Karpas-422 (cell line): Measurements from ENCODE around the gene DCP2. TPM values are rescaled to one million over a fixed set of nuclear protein-coding genes. Genes with fewer than 3 reads are reported as not detected.

Experiments used
- DNase-seq: peaks from one replicate; pipeline ENCODE4 v3.0.0-alpha.2; 2015
- H2AFZ ChIP-seq: fragments of 200-600 bp; sonication (generic); 2 replicates; pipeline ENCODE4 v1.6.1; 2014; ENCODE audit warnings: antibody characterized with exemption, low read length, mixed read lengths
- H3K27ac ChIP-seq: fragments of 200-600 bp; sonication (generic); 2 replicates; pipeline ENCODE4 v1.5.1; 2014; ENCODE audit warnings: mild to moderate bottlenecking, low read length, moderate library complexity
- H3K27me3 ChIP-seq: fragments of 200-600 bp; sonication (generic); 2 replicates; pipeline ENCODE4 v1.6.1; 2014; ENCODE audit warnings: low read length, mixed read lengths
- H3K36me3 ChIP-seq: fragments of 200-600 bp; sonication (generic); 2 replicates; pipeline ENCODE4 v1.6.1; 2014; ENCODE audit warnings: low read length, mixed read lengths; ENCODE audit not compliant: insufficient read depth
- H3K4me1 ChIP-seq: fragments of 200-600 bp; sonication (generic); 2 replicates; pipeline ENCODE4 v1.6.1; 2014; ENCODE audit warnings: mild to moderate bottlenecking, low read length, mixed read lengths
- H3K4me2 ChIP-seq: fragments of 200-600 bp; sonication (generic); 2 replicates; pipeline ENCODE4 v1.6.1; 2014; ENCODE audit warnings: low read length, low read depth, mild to moderate bottlenecking; ENCODE audit not compliant: poor library complexity, severe bottlenecking
- H3K4me3 ChIP-seq: fragments of 200-600 bp; sonication (generic); 2 replicates; pipeline ENCODE4 v1.5.1; 2014; ENCODE audit warnings: mild to moderate bottlenecking, antibody characterized with exemption, low read length, mixed read lengths
- H3K79me2 ChIP-seq: fragments of 200-600 bp; sonication (generic); 2 replicates; pipeline ENCODE4 v1.6.1; 2014; ENCODE audit warnings: mild to moderate bottlenecking, low read length, mixed read lengths
- H3K9ac ChIP-seq: fragments of 200-600 bp; sonication (generic); 2 replicates; pipeline ENCODE4 v1.6.0; 2014; ENCODE audit warnings: low read length
- H3K9me2 ChIP-seq: fragments of 200-600 bp; sonication (generic), shearing (Covaris generic); replicated peaks from 2 replicates; pipeline ENCODE4 v1.6.0; 2014; ENCODE audit warnings: mild to moderate bottlenecking, low read length, moderate library complexity; ENCODE audit not compliant: insufficient read depth
- H3K9me3 ChIP-seq: fragments of 300-700, 200-600 bp; sonication (generic); 2 replicates; pipeline ENCODE4 v1.6.1; 2014; ENCODE audit warnings: low read length, mixed read lengths
- H4K20me1 ChIP-seq: fragments of 200-600 bp; sonication (generic); 2 replicates; pipeline ENCODE4 v1.6.1; 2014; ENCODE audit warnings: mild to moderate bottlenecking, antibody characterized with exemption, low read length, low read depth; ENCODE audit not compliant: insufficient read depth
- total RNA-seq: library from RNA; depleted of rRNA; stranded (reverse); fragments of >200 nt; shearing (Covaris generic); gene quantifications from 2 replicates; pipeline ENCODE4 v1.2.3, GENCODE V29; 2014; ENCODE audit warnings: low replicate concordance; rRNA removed

DCP2 gene
- 74.2 and 128 TPM in 2 replicates for total RNA-seq

DNA sequence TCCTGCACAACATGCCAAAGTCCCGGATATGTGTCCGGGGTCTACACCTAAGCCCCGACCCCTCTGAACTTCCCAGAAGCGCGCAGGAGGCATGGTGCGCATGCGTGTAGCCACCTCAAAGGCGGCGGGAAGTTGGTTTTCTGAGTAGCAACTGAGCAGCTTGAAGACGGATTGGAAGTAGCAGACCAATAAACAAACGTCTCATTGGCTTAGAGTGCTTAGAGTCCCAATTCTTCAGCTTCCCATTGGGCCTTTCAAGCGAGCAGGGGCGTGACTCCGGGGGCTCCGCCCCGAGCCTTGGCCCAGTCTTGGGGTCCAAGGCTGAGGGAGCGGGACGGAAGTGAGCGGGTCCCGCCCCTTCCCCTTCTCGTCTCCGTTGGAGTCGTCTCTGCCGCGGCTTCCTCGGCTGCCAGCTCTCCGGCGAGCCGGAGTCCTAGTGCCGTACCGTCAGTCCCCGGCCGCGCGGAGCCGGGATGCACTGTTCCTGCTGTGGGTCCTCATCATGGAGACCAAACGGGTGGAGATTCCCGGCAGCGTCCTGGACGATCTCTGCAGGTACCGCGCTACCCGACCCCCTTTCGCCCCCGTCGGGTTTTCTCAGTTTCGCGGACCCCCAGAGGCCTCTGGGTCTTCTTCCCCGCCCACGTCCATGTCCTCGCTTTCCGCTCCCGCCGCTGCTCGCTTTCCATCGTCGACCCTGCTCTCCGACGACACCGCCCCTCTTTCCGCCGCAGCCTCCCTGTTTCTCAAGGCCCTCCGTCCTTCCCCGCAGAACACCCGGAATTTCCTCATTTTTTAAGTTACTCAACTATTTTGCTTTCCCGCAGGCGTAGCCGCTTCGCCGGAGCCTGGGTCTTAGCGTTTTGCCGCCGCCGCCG, at the start of gene DCP2:
Gene DCP2 (plus strand): TSS at position 367 of the 878 bp plus-strand sequence. CDS start 136 bp downstream, at position 503.
- Histone ChIP-seq H3K27ac (peak within 1 kb of the TSS; percentile 75), H3K9me2 (no peaks in the 10 kb centered on the region), H3K4me2 (peak within 1 kb of the TSS; percentile 91), H2AFZ (peak within 1 kb of the TSS; percentile 47; the same call in 1 of the 2 replicates), H3K4me3 (peak within 1 kb of the TSS; percentile 96), H4K20me1 (peaks cover 5% of the 10 kb centered on the region; the same call in 1 of the 2 replicates), H3K9me3 (no peaks in the 10 kb centered on the region), H3K27me3 (no peaks in the 10 kb centered on the region), H3K79me2 (peaks cover 51% of the 10 kb centered on the region), H3K9ac (peak within 1 kb of the TSS; percentile 95), H3K4me1 (peaks cover 37% of the 10 kb centered on the region), H3K36me3 (peaks cover 16% of the 10 kb centered on the region)
- DNase-seq, result peak; percentile 99

- Histone ChIP-seq H3K36me3 (no peaks in the 10 kb centered on the region), H3K4me2 (no peak overlapping the region), H4K20me1 (no peaks in the 10 kb centered on the region), H3K4me1 (peaks cover 26% of the 10 kb centered on the region), H2AFZ (no peak overlapping the region), H3K4me3 (no peak overlapping the region), H3K9me2 (no peaks in the 10 kb centered on the region), H3K9me3 (no peaks in the 10 kb centered on the region), H3K27me3 (no peaks in the 10 kb centered on the region), H3K9ac (no peak overlapping the region), H3K27ac (no peak overlapping the region), H3K79me2 (no peaks in the 10 kb centered on the region)
- no peak for DNase-seq
These were observed 47.1 kb upstream of the DCP2 start for GRCh38 chr5:112929336-112930081.

DNA sequence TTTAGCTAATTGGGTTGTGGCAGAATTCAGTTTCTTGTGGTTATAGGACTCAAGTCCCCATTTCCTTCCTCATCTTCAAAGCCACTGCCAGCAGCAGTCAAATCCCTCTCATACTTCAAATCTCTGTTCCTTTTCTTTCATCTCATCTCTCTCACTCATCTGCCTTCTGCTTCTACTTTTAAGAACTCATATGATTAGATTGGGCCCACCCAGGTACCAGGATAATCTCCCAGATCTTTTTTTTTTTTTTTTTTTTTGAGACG, 46.6 kb upstream of the DCP2 start:
- Histone ChIP-seq H3K4me2 (no peak overlapping the region), H3K9me2 (no peaks in the 10 kb centered on the region), H3K27ac (no peak overlapping the region), H3K9me3 (no peaks in the 10 kb centered on the region), H3K79me2 (no peaks in the 10 kb centered on the region), H3K36me3 (no peaks in the 10 kb centered on the region), H2AFZ (no peak overlapping the region), H4K20me1 (no peaks in the 10 kb centered on the region), H3K9ac (no peak overlapping the region), H3K4me1 (peaks cover 26% of the 10 kb centered on the region), H3K4me3 (no peak overlapping the region), H3K27me3 (no peaks in the 10 kb centered on the region)
- no peak for DNase-seq

DNA sequence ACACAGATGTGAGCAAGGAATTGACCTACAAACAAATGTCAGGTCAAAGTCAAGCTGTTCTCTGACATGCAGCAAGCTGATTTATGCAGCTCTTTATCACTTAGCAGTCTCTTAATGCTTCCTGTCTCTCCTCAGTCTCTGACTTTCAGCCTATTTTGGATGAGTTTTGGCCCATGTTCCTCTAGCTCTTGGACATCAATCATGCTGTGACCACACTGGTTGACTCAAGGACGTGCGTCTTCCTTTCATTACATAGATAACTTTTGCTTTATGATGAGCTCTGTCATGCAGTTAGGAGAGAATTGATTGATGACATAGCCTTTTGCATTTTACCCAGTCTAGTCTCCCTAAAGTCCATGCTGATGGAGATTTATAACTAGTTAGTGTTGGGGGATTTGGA, 45.1 kb upstream of the DCP2 start:
- H3K27ac ChIP-seq, result no peak overlapping the region
- H3K4me1 ChIP-seq, result peaks cover 26% of the 10 kb centered on the region
- H3K4me3 ChIP-seq, result no peak overlapping the region
- H3K4me2 ChIP-seq, result no peak overlapping the region
- no peaks in the 10 kb centered on the region for H3K9me2 ChIP-seq
- H3K9me3 ChIP-seq, result no peaks in the 10 kb centered on the region
- H4K20me1 ChIP-seq, result no peaks in the 10 kb centered on the region
- H2AFZ ChIP-seq, result no peak overlapping the region
- no peaks in the 10 kb centered on the region for H3K36me3 ChIP-seq
- H3K27me3 ChIP-seq, result no peaks in the 10 kb centered on the region
- H3K9ac ChIP-seq, result no peak overlapping the region
- no peaks in the 10 kb centered on the region for H3K79me2 ChIP-seq
- DNase-seq, result no peak

DNA sequence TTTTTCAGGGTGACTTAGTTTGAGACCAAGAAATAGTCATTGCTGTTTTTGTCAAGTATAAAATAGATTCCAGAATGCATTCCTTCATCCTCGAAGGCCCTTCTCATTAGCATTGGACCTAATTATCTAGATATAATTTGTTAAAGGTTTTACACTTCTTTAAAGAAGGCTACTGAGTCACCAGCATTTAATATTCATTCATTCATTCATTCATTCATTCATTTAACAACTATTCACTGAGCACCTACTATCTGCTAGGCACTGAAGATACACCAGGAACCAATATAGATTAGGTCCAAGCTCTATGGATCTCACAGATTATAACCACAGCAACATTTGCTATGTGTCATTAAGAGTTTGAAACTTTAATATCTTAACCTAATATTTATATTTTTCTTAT, 43.5 kb upstream of the DCP2 start:
- Histone ChIP-seq H3K36me3 (no peaks in the 10 kb centered on the region), H3K4me1 (peaks cover 12% of the 10 kb centered on the region), H3K27me3 (no peaks in the 10 kb centered on the region), H3K79me2 (no peaks in the 10 kb centered on the region), H2AFZ (no peak overlapping the region), H3K27ac (no peak overlapping the region), H3K9me3 (no peaks in the 10 kb centered on the region), H3K9ac (no peak overlapping the region), H4K20me1 (no peaks in the 10 kb centered on the region), H3K4me3 (no peak overlapping the region), H3K9me2 (no peaks in the 10 kb centered on the region), H3K4me2 (no peak overlapping the region)
- no peak for DNase-seq

DNA sequence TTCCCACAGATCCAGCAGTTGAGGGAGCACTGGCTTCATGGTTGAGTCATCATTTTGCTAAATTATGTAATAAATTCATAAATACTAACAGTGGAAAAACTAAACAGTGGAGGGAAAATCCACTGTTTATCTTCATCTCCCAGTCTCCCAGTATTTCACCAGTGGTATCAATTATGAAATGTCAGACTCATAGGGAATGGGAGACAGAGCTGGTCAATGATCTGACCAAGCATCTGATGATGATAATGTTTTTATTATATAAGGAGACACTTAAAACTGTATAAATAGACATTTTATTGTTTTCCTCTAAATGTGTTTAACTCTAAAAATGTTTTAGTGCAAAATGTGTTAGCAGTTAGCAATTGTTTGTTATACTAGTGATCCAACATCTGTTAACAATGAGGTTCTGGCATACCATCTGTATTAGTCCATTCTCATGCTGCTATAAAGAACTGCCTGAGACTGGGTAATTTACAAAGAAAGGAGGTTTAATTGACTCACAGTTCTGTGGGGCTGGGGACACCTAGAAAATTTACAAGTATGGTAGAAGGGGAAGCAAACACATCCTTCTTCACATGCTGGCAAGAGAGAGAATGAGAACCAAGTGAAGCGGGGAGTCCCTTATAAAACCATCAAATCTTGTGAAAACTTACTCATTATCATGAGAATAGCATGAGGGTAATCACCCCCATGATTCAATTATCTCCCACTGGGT, 42.8 kb upstream of the DCP2 start:
- no peak for DNase-seq
- Histone ChIP-seq H2AFZ (no peak overlapping the region), H3K9ac (no peak overlapping the region), H3K36me3 (no peaks in the 10 kb centered on the region), H3K9me2 (no peaks in the 10 kb centered on the region), H3K79me2 (no peaks in the 10 kb centered on the region), H3K9me3 (no peaks in the 10 kb centered on the region), H3K27ac (no peak overlapping the region), H3K4me3 (no peak overlapping the region), H3K4me1 (peaks cover 5% of the 10 kb centered on the region), H3K27me3 (no peaks in the 10 kb centered on the region), H4K20me1 (no peaks in the 10 kb centered on the region), H3K4me2 (no peak overlapping the region)

DNA sequence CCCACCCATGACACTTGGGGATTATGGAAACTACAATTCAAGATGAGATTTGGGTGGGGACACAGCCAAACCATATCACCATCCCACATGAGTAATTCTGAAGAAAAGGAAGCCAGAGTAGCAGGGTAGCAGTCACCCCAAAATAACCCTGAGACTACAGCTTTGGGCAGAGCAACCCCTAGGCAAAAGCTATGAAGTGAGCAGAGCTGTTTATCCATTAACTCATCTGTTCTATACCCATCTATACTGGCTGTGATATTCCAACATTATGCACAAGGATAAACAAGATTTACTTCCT, 42.3 kb upstream of the DCP2 start:
- Histone ChIP-seq H3K27ac (no peak overlapping the region), H3K9ac (no peak overlapping the region)

DNA sequence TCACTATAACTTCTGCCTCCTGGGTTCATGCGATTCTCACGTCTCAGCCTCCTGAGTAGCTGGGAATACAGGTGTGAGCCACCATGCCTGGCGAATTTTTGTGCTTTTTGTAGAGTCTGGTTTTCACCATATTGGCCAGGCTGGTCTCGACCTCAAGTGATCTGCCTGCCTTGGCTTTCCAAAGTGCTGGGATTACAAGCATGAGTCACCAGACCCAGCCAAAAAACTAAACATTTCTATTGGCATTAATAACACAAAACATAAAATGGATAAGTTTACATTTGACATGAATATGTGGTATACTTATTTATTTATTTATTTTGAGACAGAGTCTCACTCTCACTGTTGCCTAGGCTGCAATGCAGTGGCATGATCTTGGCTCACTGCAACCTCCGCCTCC, 40.9 kb upstream of the DCP2 start:
- H3K36me3 ChIP-seq, result no peaks in the 10 kb centered on the region
- H3K4me1 ChIP-seq, result no peaks in the 10 kb centered on the region
- H3K9me3 ChIP-seq, result no peaks in the 10 kb centered on the region
- H3K4me3 ChIP-seq, result no peak overlapping the region
- no peaks in the 10 kb centered on the region for H4K20me1 ChIP-seq
- no peak overlapping the region for H3K9ac ChIP-seq
- no peak overlapping the region for H2AFZ ChIP-seq
- no peak overlapping the region for H3K27ac ChIP-seq
- DNase-seq, result no peak
- no peaks in the 10 kb centered on the region for H3K9me2 ChIP-seq
- no peak overlapping the region for H3K4me2 ChIP-seq
- no peaks in the 10 kb centered on the region for H3K27me3 ChIP-seq
- no peaks in the 10 kb centered on the region for H3K79me2 ChIP-seq

More for the DNA sequence above, 42.3 kb upstream of the DCP2 start:
- Histone ChIP-seq H3K79me2 (no peaks in the 10 kb centered on the region), H3K4me2 (no peak overlapping the region), H4K20me1 (no peaks in the 10 kb centered on the region), H3K4me1 (peaks cover 3% of the 10 kb centered on the region), H3K9me2 (no peaks in the 10 kb centered on the region), H3K4me3 (no peak overlapping the region), H2AFZ (no peak overlapping the region), H3K36me3 (no peaks in the 10 kb centered on the region), H3K9me3 (no peaks in the 10 kb centered on the region), H3K27me3 (no peaks in the 10 kb centered on the region)
- DNase-seq, result no peak
